GM12878 (cell line): Measurements from ENCODE around the gene AMER2. TPM values are rescaled to one million over a fixed set of nuclear protein-coding genes. Genes with fewer than 3 reads are reported as not detected.

Source experiments
- ATAC-seq: fragments of 200-7000 bp; cut with Tn5 transposase; 3 replicates; pipeline ENCODE4 v1.9.1; 2020; ENCODE audit warnings: mild to moderate bottlenecking, moderate library complexity
- BruUV-seq: library from RNA; stranded (reverse); fragments of 400-500 nt; replicated peaks from 2 replicates; lab custom pipeline; 2021; lab: Mats Ljungman, UMichigan
- CTCF ChIA-PET: fragments of 300-600 bp; sonication (Branson Sonifier 250); formaldehyde crosslinking; extraction: SDS; loops from one replicate; lab custom pipeline; 2021; ENCODE audit warnings: inconsistent platforms; lab: Yijun Ruan, JAX
- POLR2A ChIA-PET: fragments of 350-600 bp; formaldehyde crosslinking; extraction: SDS; loops from one replicate; lab custom pipeline; 2021; ENCODE audit warnings: inconsistent platforms; lab: Charles Lee
- RAD21 ChIA-PET: fragments of 300-600 bp; sonication (Branson Sonifier 250); formaldehyde crosslinking; loops from one replicate; lab custom pipeline; 2023; ENCODE audit warnings: antibody characterized with exemption; ENCODE audit not compliant: unreplicated experiment; lab: Charles Lee
- SMC1A ChIA-PET: fragments of 300-600 bp; sonication (Branson Sonifier 250); formaldehyde crosslinking; loops from one replicate; lab custom pipeline; 2023; ENCODE audit not compliant: unreplicated experiment, uncharacterized antibody; lab: Charles Lee
- DNase-seq: peaks from one replicate; pipeline ENCODE4 v3.0.0-alpha.2; 2011; ENCODE audit warnings: low read depth, low spot score
- FAIRE-seq: peaks from 3 replicates; lab custom pipeline; 2011; peaks lifted over from hg19 to GRCh38; lab: Jason Lieb, UNC
- H2AFZ ChIP-seq: 2 replicates; pipeline ENCODE4 v1.6.0; 2011; ENCODE audit warnings: low read depth, low read length, control low read depth; ENCODE audit not compliant: control insufficient read depth
- H3K27ac ChIP-seq: 2 replicates; pipeline ENCODE4 v1.5.1; 2011; ENCODE audit warnings: control low read depth; ENCODE audit not compliant: control insufficient read depth, insufficient read depth
- H3K27me3 ChIP-seq, 2 experiments: replicated peaks in 1 of 2; 2 replicates each; pipeline versions ENCODE4 v1.6.0 to v1.6.1; 2011; ENCODE audit warnings: low read length in 1 of 2; ENCODE audit not compliant: control insufficient read depth in 2 of 2, insufficient read depth in 2 of 2
- H3K36me3 ChIP-seq, 2 experiments: 2 replicates each; pipeline ENCODE4 v1.5.1; 2011; ENCODE audit warnings: low read length in 1 of 2; ENCODE audit not compliant: control insufficient read depth in 2 of 2, insufficient read depth in 2 of 2
- H3K4me1 ChIP-seq: 2 replicates; pipeline ENCODE4 v1.6.1; 2011; ENCODE audit warnings: mild to moderate bottlenecking, low read length, moderate library complexity, mixed read lengths; ENCODE audit not compliant: control insufficient read depth, insufficient read depth
- H3K4me2 ChIP-seq: 2 replicates; pipeline ENCODE4 v1.6.0; 2011; ENCODE audit warnings: control low read depth; ENCODE audit not compliant: control insufficient read depth, insufficient read depth
- H3K4me3 ChIP-seq: fragments of 200-600 bp; sonication (generic); 2 replicates; pipeline ENCODE4 v1.5.1; 2016
- H3K79me2 ChIP-seq: 2 replicates; pipeline ENCODE4 v1.6.0; 2011; ENCODE audit warnings: low read length; ENCODE audit not compliant: control insufficient read depth, insufficient read depth
- H3K9ac ChIP-seq: 2 replicates; pipeline ENCODE4 v1.8.0; 2011; ENCODE audit warnings: low read length, control low read depth, mixed read lengths; ENCODE audit not compliant: control insufficient read depth, insufficient read depth
- H3K9me3 ChIP-seq: replicated peaks from 3 replicates; pipeline ENCODE4 v1.5.1; 2011; ENCODE audit warnings: mild to moderate bottlenecking, low read length; ENCODE audit not compliant: control insufficient read depth, insufficient read depth
- H4K20me1 ChIP-seq: 2 replicates; pipeline ENCODE4 v1.6.0; 2011; ENCODE audit not compliant: control insufficient read depth, insufficient read depth
- IKZF1 ChIP-seq: fragments of 450-650 bp; conservative IDR thresholded peaks from 2 replicates; pipeline ENCODE4 v1.6.1; 2017; ENCODE audit warnings: antibody characterized with exemption, mild to moderate bottlenecking
- NBN ChIP-seq: fragments of 450-650 bp; IDR thresholded peaks from 2 replicates; pipeline ENCODE4 v1.6.1; 2016
- WGBS: methylation state at CpG from one replicate; pipeline ENCODE4 v1.1.6; 2016; ENCODE audit warnings: low lambda C conversion rate; ENCODE audit not compliant: insufficient replicate concordance, insufficient coverage; ENCODE audit errors: missing lambda C conversion rate; 5-methylcytosine and 5-hydroxymethylcytosine counted together
- in situ Hi-C: fragments of 300-500 bp; cut with MboI; formaldehyde crosslinking; loops from 9 replicates; pipeline ENCODE4 v1.14.3; 2018; ENCODE audit warnings: mixed read lengths
- intact Hi-C: fragments of 100-400 bp; cut with micrococcal nuclease; formaldehyde crosslinking; loops from one replicate; pipeline ENCODE4 v1.14.2; 2022; ENCODE audit not compliant: unreplicated experiment
- polyA plus RNA-seq, 11 experiments: library from polyadenylated mRNA; depleted of rRNA in 4 of 11; unstranded in 6 of 11; stranded (reverse) in 5 of 11; fragments of >200 nt; fragmentation: Nextera tagmentation in 4 of 11; fragmentation: Illumina TruSeq in 1 of 11; extraction: Ambion mirVana in 4 of 11; extraction: Trizol in 1 of 11; gene quantifications; 1 replicate in 1 of 11; 2 replicates in 10 of 11; pipeline versions ENCODE4 v1.2.1 to v1.2.3, GENCODE V29; 2011 to 2016; ENCODE audit warnings: inconsistent platforms in 2 of 11, missing spikeins in 2 of 11, low read depth in 1 of 11
- total RNA-seq, 4 experiments: library from RNA; depleted of rRNA in 3 of 4; stranded (reverse); fragments of >200 nt in 3 of 4; fragmentation: Illumina TruSeq in 1 of 4; extraction: Trizol in 1 of 4; gene quantifications; 2 replicates each; pipeline versions ENCODE4 v1.2.1 to v1.2.3, GENCODE V29; 2013 to 2021
- TF ChIP-seq, protein P1 (sequence below): IDR thresholded peaks from 2 replicates; pipeline ENCODE4 v1.6.1; 2012; ENCODE audit warnings: mild to moderate bottlenecking, low read depth, low read length

AMER2 gene
- total and polyA plus RNA-seq, 10 of the 15 experiments (the other 5 are each of a cell fraction or from before 2014, with no cell fraction given): 0.01 to 0.34 (median 0.21) TPM

DNA sequence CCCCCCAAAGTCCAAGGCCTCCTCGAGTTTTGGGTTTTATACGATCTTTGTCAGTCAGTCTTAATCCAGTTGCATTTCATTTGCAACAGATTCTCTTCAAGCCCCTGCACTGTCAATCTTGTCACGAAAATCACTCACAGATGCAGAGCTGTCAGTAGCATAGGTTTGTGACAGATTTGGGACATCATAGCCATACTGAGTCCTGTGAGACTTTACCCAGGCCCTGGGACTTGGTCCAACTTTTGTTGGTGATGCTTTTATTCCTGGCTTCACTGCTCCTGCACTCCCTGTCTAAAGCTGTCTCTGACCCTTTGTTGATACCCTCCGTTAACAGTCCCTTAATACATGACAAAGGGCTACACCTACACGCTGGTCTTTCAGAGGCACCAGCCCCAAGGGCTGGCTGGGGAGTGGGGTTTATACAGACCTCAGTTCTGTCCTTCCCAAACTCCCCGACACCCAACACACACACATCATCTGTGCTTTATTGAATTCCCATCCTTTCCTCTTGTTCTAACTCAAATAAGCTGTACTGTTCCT is 40.1 kb downstream of the AMER2 start:
- ATAC-seq (no peak), FAIRE-seq (no peak), DNase-seq (no peak)
- ChIA-PET CTCF (interaction anchor here (1.1 kb wide), 1 partner anchor 244 kb away, joined by 4 read pairs; no protein-coding TSS in a partner anchor), RAD21 (no interaction called here), POLR2A (no interaction called here), SMC1A (no interaction called here)
- no peak overlapping the region for H3K4me2 ChIP-seq
- no peak overlapping the region for H3K27ac ChIP-seq
- H3K4me3 ChIP-seq: no peak overlapping the region
- no peak overlapping the region for H2AFZ ChIP-seq
- H3K9me3 ChIP-seq: no peaks in the 10 kb centered on the region
- in situ Hi-C loops (no loop called here), intact Hi-C loops (no loop called here)
- no peaks in the 10 kb centered on the region; a peak in 1 of 4 replicates for H3K27me3 ChIP-seq
- WGBS: 35% methylated on average over 6 of the region's 6 CpGs
- TF ChIP-seq, protein P1, sequence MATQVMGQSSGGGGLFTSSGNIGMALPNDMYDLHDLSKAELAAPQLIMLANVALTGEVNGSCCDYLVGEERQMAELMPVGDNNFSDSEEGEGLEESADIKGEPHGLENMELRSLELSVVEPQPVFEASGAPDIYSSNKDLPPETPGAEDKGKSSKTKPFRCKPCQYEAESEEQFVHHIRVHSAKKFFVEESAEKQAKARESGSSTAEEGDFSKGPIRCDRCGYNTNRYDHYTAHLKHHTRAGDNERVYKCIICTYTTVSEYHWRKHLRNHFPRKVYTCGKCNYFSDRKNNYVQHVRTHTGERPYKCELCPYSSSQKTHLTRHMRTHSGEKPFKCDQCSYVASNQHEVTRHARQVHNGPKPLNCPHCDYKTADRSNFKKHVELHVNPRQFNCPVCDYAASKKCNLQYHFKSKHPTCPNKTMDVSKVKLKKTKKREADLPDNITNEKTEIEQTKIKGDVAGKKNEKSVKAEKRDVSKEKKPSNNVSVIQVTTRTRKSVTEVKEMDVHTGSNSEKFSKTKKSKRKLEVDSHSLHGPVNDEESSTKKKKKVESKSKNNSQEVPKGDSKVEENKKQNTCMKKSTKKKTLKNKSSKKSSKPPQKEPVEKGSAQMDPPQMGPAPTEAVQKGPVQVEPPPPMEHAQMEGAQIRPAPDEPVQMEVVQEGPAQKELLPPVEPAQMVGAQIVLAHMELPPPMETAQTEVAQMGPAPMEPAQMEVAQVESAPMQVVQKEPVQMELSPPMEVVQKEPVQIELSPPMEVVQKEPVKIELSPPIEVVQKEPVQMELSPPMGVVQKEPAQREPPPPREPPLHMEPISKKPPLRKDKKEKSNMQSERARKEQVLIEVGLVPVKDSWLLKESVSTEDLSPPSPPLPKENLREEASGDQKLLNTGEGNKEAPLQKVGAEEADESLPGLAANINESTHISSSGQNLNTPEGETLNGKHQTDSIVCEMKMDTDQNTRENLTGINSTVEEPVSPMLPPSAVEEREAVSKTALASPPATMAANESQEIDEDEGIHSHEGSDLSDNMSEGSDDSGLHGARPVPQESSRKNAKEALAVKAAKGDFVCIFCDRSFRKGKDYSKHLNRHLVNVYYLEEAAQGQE: no peak
- TF ChIP-seq IKZF1: no peak
- TF ChIP-seq NBN: no peak
- no peak overlapping the region for H3K9ac ChIP-seq
- H3K4me1 ChIP-seq: no peaks in the 10 kb centered on the region
- BruUV-seq: no TSS peak
- no peaks in the 10 kb centered on the region for H4K20me1 ChIP-seq
- H3K36me3 ChIP-seq: no peaks in the 10 kb centered on the region
- H3K79me2 ChIP-seq: no peaks in the 10 kb centered on the region
